HEK293 (cell line): ENCODE measurements around the gene TIA1.

Experiments used
- CTCF ChIA-PET: fragments of 350-600 bp; formaldehyde crosslinking; extraction: SDS; loops from one replicate; lab custom pipeline; 2021; ENCODE audit warnings: antibody characterized with exemption; lab: Yijun Ruan, JAX
- POLR2A ChIA-PET: fragments of 300-600 bp; formaldehyde crosslinking; extraction: SDS; loops from one replicate; lab custom pipeline; 2020; ENCODE audit warnings: antibody characterized with exemption, inconsistent platforms; lab: Yijun Ruan, JAX
- H3K27ac ChIP-seq: fragments of 200-500 bp; sonication (Bioruptor generic); 2 replicates; pipeline ENCODE4 v1.5.1; 2014; ENCODE audit warnings: low read depth, low read length, control low read depth, inconsistent platforms; ENCODE audit errors: extremely low read depth
- H3K36me3 ChIP-seq, 2 experiments: fragments of 200-500 bp in 1 of 2; sonication (Bioruptor generic) in 1 of 2; 1 replicate in 1 of 2; 2 replicates in 1 of 2; pipeline ENCODE4 v1.5.1; 2014 to 2017; ENCODE audit warnings: inconsistent platforms in 2 of 2, low read length in 2 of 2; ENCODE audit not compliant: control insufficient read depth in 2 of 2, insufficient read depth in 1 of 2
- H3K4me1 ChIP-seq: fragments of 200-500 bp; sonication (Bioruptor generic); 2 replicates; pipeline ENCODE4 v1.5.1; 2014; ENCODE audit warnings: mild to moderate bottlenecking, low read length, inconsistent platforms; ENCODE audit not compliant: control insufficient read depth, insufficient read depth
- H3K4me3 ChIP-seq: 2 replicates; pipeline ENCODE4 v1.5.1; 2011; ENCODE audit warnings: low read depth, mild to moderate bottlenecking, control low read depth, low read length, moderate library complexity
- H3K9me3 ChIP-seq: fragments of 200-500 bp; sonication (Bioruptor generic); 2 replicates; pipeline ENCODE4 v1.5.1; 2014; ENCODE audit warnings: low read depth, low read length, inconsistent platforms; ENCODE audit not compliant: control insufficient read depth, insufficient read depth
- BCL11A ChIP-seq: fragments of 450-650 bp; formaldehyde crosslinking; IDR thresholded peaks from 2 replicates; pipeline ENCODE4 v1.5.1; 2016; ENCODE audit warnings: low read depth, missing biosample characterization, missing genetic modification characterization
- BCL11B ChIP-seq: fragments of 450-650 bp; formaldehyde crosslinking; IDR thresholded peaks from 2 replicates; pipeline ENCODE4 v1.5.1; 2016; ENCODE audit warnings: low read depth, missing biosample characterization, missing genetic modification characterization
- KLF7 ChIP-seq: fragments of 450-650 bp; formaldehyde crosslinking; IDR thresholded peaks from 2 replicates; pipeline ENCODE4 v1.5.1; 2016; ENCODE audit warnings: missing biosample characterization, missing genetic modification characterization, borderline replicate concordance
- KLF8 ChIP-seq: fragments of 450-650 bp; formaldehyde crosslinking; IDR thresholded peaks from 2 replicates; pipeline ENCODE4 v1.5.1; 2016; ENCODE audit warnings: missing biosample characterization, missing genetic modification characterization
- MYNN ChIP-seq: fragments of 450-650 bp; formaldehyde crosslinking; IDR thresholded peaks from 2 replicates; pipeline ENCODE4 v1.5.1; 2016; ENCODE audit warnings: missing biosample characterization, missing genetic modification characterization, borderline replicate concordance
- MZF1 ChIP-seq: fragments of 450-650 bp; formaldehyde crosslinking; IDR thresholded peaks from 2 replicates; pipeline ENCODE4 v1.5.1; 2017; ENCODE audit warnings: missing biosample characterization, missing genetic modification characterization, borderline replicate concordance
- OVOL3 ChIP-seq: fragments of 450-650 bp; formaldehyde crosslinking; IDR thresholded peaks from 2 replicates; pipeline ENCODE4 v1.5.1; 2016; ENCODE audit warnings: missing biosample characterization, missing genetic modification characterization
- RBAK ChIP-seq: fragments of 450-650 bp; formaldehyde crosslinking; IDR thresholded peaks from 2 replicates; pipeline ENCODE4 v1.5.1; 2016; ENCODE audit warnings: missing biosample characterization, missing genetic modification characterization
- REST ChIP-seq: fragments of 450-650 bp; formaldehyde crosslinking; IDR thresholded peaks from 2 replicates; pipeline ENCODE4 v1.5.1; 2016; ENCODE audit warnings: missing biosample characterization, missing genetic modification characterization
- TSHZ1 ChIP-seq: fragments of 450-650 bp; formaldehyde crosslinking; IDR thresholded peaks from 2 replicates; pipeline ENCODE4 v1.5.1; 2016; ENCODE audit warnings: missing biosample characterization, missing genetic modification characterization, borderline replicate concordance
- ZBTB1 ChIP-seq: fragments of 450-650 bp; formaldehyde crosslinking; IDR thresholded peaks from 2 replicates; pipeline ENCODE4 v1.5.1; 2016; ENCODE audit warnings: missing biosample characterization, missing genetic modification characterization
- ZBTB11 ChIP-seq: fragments of 450-650 bp; formaldehyde crosslinking; conservative IDR thresholded peaks from 2 replicates; pipeline ENCODE4 v1.5.1; 2016; ENCODE audit warnings: low read depth, missing biosample characterization, missing genetic modification characterization
- ZEB2 ChIP-seq: fragments of 450-650 bp; formaldehyde crosslinking; IDR thresholded peaks from 2 replicates; pipeline ENCODE4 v1.5.1; 2016; ENCODE audit warnings: missing biosample characterization, missing genetic modification characterization
- ZNF138 ChIP-seq: fragments of 450-650 bp; formaldehyde crosslinking; IDR thresholded peaks from 2 replicates; pipeline ENCODE4 v1.5.1; 2016; ENCODE audit warnings: missing biosample characterization, missing genetic modification characterization, borderline replicate concordance
- ZNF16 ChIP-seq: fragments of 450-650 bp; formaldehyde crosslinking; IDR thresholded peaks from 2 replicates; pipeline ENCODE4 v1.5.1; 2016; ENCODE audit warnings: low read depth, missing biosample characterization, missing genetic modification characterization
- ZNF169 ChIP-seq: fragments of 450-650 bp; formaldehyde crosslinking; IDR thresholded peaks from 2 replicates; pipeline ENCODE4 v1.5.1; 2016; ENCODE audit warnings: missing biosample characterization, missing genetic modification characterization
- ZNF214 ChIP-seq: fragments of 450-650 bp; formaldehyde crosslinking; IDR thresholded peaks from 2 replicates; pipeline ENCODE4 v1.5.1; 2017; ENCODE audit warnings: missing biosample characterization, mild to moderate bottlenecking, missing genetic modification characterization, borderline replicate concordance
- ZNF274 ChIP-seq, 2 experiments: fragments of 200-500 bp in 1 of 2; fragments of 450-650 bp in 1 of 2; sonication (Bioruptor generic) in 1 of 2; formaldehyde crosslinking in 1 of 2; IDR thresholded peaks; 2 replicates each; pipeline versions ENCODE4 v1.5.1 to v1.6.1; 2014 to 2016; ENCODE audit warnings: borderline replicate concordance in 1 of 2, inconsistent platforms in 1 of 2, low read length in 1 of 2, missing biosample characterization in 1 of 2, missing genetic modification characterization in 1 of 2
- ZNF311 ChIP-seq: fragments of 450-650 bp; formaldehyde crosslinking; IDR thresholded peaks from 2 replicates; pipeline ENCODE4 v1.5.1; 2017; ENCODE audit warnings: missing biosample characterization, missing genetic modification characterization, borderline replicate concordance
- ZNF654 ChIP-seq: fragments of 450-650 bp; formaldehyde crosslinking; IDR thresholded peaks from 2 replicates; pipeline ENCODE4 v1.5.1; 2016; ENCODE audit warnings: low read depth, missing biosample characterization, missing genetic modification characterization
- TF ChIP-seq, protein P1 (sequence below): fragments of 450-650 bp; IDR thresholded peaks from 2 replicates; pipeline ENCODE4 v1.5.1; 2018; ENCODE audit warnings: missing biosample characterization, missing genetic modification characterization

The TIA1 gene

DNA sequence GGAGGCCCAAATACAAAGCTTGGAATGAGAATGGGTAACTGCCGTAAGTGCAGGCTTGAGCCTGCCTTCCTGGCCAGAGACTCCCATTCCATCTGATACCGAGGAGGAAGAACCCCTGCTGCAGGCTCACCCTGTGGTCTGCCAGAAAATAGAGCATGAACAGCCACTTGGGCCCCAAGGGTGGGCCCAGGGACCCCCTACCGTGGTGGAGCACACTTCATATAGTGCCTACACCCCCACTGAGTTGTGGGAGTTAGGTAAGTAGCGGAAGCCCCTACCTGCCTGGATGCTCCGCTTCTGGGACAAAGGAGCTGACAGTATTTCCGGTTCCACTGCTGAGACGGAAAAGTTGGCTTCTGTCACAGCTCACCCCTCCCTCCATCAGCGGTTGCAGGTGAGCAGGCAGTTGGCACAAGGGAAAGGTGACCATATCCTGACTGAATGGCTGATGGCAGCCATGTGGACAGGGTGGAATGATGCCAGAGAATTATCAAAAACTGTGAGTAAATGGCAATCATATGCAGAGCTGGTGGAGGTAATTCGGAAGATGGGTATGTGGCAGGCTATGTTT, 46.1 kb downstream of the TIA1 start:
- no peak overlapping the region for H3K4me3 ChIP-seq
- no peaks in the 10 kb centered on the region for H3K4me1 ChIP-seq
- no peaks in the 10 kb centered on the region for H3K9me3 ChIP-seq
- H3K27ac ChIP-seq, result no peak overlapping the region
- no peak for TF ChIP-seq MYNN (tag by site-specific recombination)
- TF ChIP-seq, all 188 proteins: peak for 0
- POLR2A ChIA-PET, result interaction anchor here (3.7 kb wide), 1 partner anchor 11 kb away, joined by 12 read pairs; the partner anchor contains the start of gene C2orf42
- CTCF ChIA-PET, result interaction anchor here (0.6 kb wide), 1 partner anchor 612 kb away, joined by 4 read pairs; no protein-coding TSS in a partner anchor
- H3K36me3 ChIP-seq, result no peaks in the 10 kb centered on the region; a peak in 1 of 3 replicates

GRCh38 chr2:70201831-70202230, 46.6 kb downstream of the TIA1 start:
- TF ChIP-seq RBAK (no peak), KLF7 (no peak), ZNF214 (tag by site-specific recombination) (no peak), ZEB2 (tag by site-specific recombination) (no peak), ZBTB1 (tag by site-specific recombination) (no peak), REST (no peak), OVOL3 (tag by site-specific recombination) (no peak), ZNF169 (tag by site-specific recombination) (no peak), KLF8 (tag by site-specific recombination) (no peak), ZNF311 (tag by site-specific recombination) (no peak), ZNF16 (tag by site-specific recombination) (no peak), BCL11B (tag by site-specific recombination) (no peak), ZNF138 (tag by site-specific recombination) (no peak), ZBTB11 (tag by site-specific recombination) (no peak), TSHZ1 (tag by site-specific recombination) (no peak), MZF1 (tag by site-specific recombination) (no peak), BCL11A (no peak), ZNF654 (tag by site-specific recombination) (no peak), ZNF274 (IDR thresholded peaks at IDR 0.05; ENCODE audit: low read length) (no peak), ZNF274 (tag by site-specific recombination; IDR thresholded peaks at IDR 0.05; ENCODE audit: borderline replicate concordance) (no peak)
- TF ChIP-seq, protein P1, sequence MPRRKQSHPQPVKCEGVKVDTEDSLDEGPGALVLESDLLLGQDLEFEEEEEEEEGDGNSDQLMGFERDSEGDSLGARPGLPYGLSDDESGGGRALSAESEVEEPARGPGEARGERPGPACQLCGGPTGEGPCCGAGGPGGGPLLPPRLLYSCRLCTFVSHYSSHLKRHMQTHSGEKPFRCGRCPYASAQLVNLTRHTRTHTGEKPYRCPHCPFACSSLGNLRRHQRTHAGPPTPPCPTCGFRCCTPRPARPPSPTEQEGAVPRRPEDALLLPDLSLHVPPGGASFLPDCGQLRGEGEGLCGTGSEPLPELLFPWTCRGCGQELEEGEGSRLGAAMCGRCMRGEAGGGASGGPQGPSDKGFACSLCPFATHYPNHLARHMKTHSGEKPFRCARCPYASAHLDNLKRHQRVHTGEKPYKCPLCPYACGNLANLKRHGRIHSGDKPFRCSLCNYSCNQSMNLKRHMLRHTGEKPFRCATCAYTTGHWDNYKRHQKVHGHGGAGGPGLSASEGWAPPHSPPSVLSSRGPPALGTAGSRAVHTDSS, result no peak
- TF ChIP-seq, all 188 proteins: peak for 0
- Histone ChIP-seq H3K4me1 (no peaks in the 10 kb centered on the region), H3K9me3 (no peaks in the 10 kb centered on the region), H3K36me3 (no peaks in the 10 kb centered on the region; a peak in 1 of 3 replicates), H3K4me3 (no peak overlapping the region), H3K27ac (no peak overlapping the region)
- POLR2A ChIA-PET, result interaction anchor here (3.7 kb wide), 1 partner anchor 11 kb away, joined by 12 read pairs; the partner anchor contains the start of gene C2orf42
- CTCF ChIA-PET, result no interaction called here
